Smooth muscle cell (in vitro differentiated cells): ENCODE data around the gene NSG1. TPM values are rescaled to one million over a fixed set of nuclear protein-coding genes. Genes with fewer than 3 reads are reported as not detected.

ENCODE experiments used
- DNase-seq: peaks from one replicate; lab custom pipeline; 2025; ENCODE audit not compliant: unreplicated experiment; lab: John Stamatoyannopoulos, UW
- H2AFZ ChIP-seq: fragments of 200-600 bp; sonication (generic); 2 replicates; pipeline ENCODE4 v1.6.0; 2016; ENCODE audit warnings: antibody characterized with exemption, low read depth, mild to moderate bottlenecking
- H3F3A ChIP-seq: fragments of 200-600 bp; sonication (generic); 2 replicates; pipeline ENCODE4 v1.6.0; 2017; ENCODE audit warnings: antibody characterized with exemption, low read depth
- H3K27ac ChIP-seq: fragments of 200-600 bp; sonication (generic); 2 replicates; pipeline ENCODE4 v1.5.1; 2016; ENCODE audit warnings: low read depth, mild to moderate bottlenecking
- H3K27me3 ChIP-seq: fragments of 200-600 bp; sonication (generic); 2 replicates; pipeline ENCODE4 v1.6.1; 2016; ENCODE audit warnings: low read depth, mild to moderate bottlenecking
- H3K36me3 ChIP-seq: fragments of 200-600 bp; sonication (generic); 2 replicates; pipeline ENCODE4 v1.5.1; 2016; ENCODE audit warnings: low read depth
- H3K4me1 ChIP-seq: fragments of 200-600 bp; sonication (generic); 2 replicates; pipeline ENCODE4 v1.5.1; 2016; ENCODE audit warnings: low read depth
- H3K4me2 ChIP-seq: fragments of 200-600 bp; sonication (generic); 2 replicates; pipeline ENCODE4 v1.6.0; 2016; ENCODE audit warnings: mild to moderate bottlenecking
- H3K4me3 ChIP-seq: fragments of 200-600 bp; sonication (generic); 2 replicates; pipeline ENCODE4 v1.5.1; 2016; ENCODE audit warnings: mild to moderate bottlenecking
- H3K79me2 ChIP-seq: fragments of 200-600 bp; sonication (generic); 2 replicates; pipeline ENCODE4 v1.6.0; 2016; ENCODE audit warnings: low read depth, mild to moderate bottlenecking
- H3K9ac ChIP-seq: fragments of 200-600 bp; sonication (generic); 2 replicates; pipeline ENCODE4 v1.6.0; 2016; ENCODE audit warnings: low read depth
- H3K9me3 ChIP-seq: fragments of 200-600 bp; sonication (generic); replicated peaks from 2 replicates; pipeline ENCODE4 v1.5.1; 2016; ENCODE audit warnings: low read depth
- H4K20me1 ChIP-seq: fragments of 200-600 bp; sonication (generic); 2 replicates; pipeline ENCODE4 v1.6.0; 2016; ENCODE audit warnings: low read depth
- WGBS: methylation state at CpG from one replicate; pipeline ENCODE4 v1.1.7; 2016; ENCODE audit warnings: low lambda C conversion rate; 5-methylcytosine and 5-hydroxymethylcytosine counted together
- polyA plus RNA-seq: library from polyadenylated mRNA; unstranded; fragments of >200 nt; fragmentation: Nextera tagmentation; extraction: Ambion mirVana; gene quantifications from 2 replicates; pipeline ENCODE4 v1.2.1, GENCODE V29; 2016
- total RNA-seq: library from RNA; depleted of rRNA; stranded (reverse); fragments of >200 nt; gene quantifications from 2 replicates; pipeline ENCODE4 v1.2.3, GENCODE V29; 2014
- TF ChIP-seq, protein P1 (sequence below): fragments of 200-600 bp; sonication (generic); IDR thresholded peaks from 2 replicates; pipeline ENCODE4 v1.5.1; 2017; ENCODE audit warnings: borderline replicate concordance, mild to moderate bottlenecking, antibody characterized with exemption; ENCODE audit not compliant: insufficient read depth, poor library complexity, severe bottlenecking

Gene NSG1
- total and polyA plus RNA-seq, 2 experiments from 2014 or later = 8.4 to 11.4 TPM

DNA sequence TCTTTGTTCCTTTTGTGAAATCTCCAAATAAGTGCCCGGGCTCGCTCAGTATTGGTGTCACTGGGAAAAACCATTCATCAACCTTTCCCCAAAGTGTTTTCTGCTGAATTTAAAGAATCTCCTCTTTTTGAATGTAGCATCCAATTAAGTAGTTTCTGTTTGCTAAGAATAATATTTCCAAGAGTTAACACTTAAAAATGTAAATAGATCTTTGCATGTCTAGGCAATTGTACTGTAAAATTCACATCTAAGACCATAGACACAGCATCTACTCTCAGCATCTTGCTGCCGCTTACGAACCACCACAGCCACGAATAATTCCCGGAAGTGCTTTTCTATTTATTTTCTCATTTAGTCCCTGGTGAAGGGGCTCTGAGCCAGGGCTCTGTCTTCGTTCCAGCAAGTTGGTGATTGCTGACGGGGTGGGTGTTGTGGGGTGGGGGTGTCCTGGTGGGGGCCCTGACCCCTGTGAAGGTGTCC, 1.4 kb downstream of the NSG1 start:
- no peaks in the 10 kb centered on the region for H3K79me2 ChIP-seq
- DNase-seq = no peak
- TF ChIP-seq, protein P1, sequence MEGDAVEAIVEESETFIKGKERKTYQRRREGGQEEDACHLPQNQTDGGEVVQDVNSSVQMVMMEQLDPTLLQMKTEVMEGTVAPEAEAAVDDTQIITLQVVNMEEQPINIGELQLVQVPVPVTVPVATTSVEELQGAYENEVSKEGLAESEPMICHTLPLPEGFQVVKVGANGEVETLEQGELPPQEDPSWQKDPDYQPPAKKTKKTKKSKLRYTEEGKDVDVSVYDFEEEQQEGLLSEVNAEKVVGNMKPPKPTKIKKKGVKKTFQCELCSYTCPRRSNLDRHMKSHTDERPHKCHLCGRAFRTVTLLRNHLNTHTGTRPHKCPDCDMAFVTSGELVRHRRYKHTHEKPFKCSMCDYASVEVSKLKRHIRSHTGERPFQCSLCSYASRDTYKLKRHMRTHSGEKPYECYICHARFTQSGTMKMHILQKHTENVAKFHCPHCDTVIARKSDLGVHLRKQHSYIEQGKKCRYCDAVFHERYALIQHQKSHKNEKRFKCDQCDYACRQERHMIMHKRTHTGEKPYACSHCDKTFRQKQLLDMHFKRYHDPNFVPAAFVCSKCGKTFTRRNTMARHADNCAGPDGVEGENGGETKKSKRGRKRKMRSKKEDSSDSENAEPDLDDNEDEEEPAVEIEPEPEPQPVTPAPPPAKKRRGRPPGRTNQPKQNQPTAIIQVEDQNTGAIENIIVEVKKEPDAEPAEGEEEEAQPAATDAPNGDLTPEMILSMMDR = no peak
- no peak overlapping the region for H3K27ac ChIP-seq
- H4K20me1 ChIP-seq = no peaks in the 10 kb centered on the region
- no peaks in the 10 kb centered on the region for H3K9me3 ChIP-seq
- peak overlapping the region; percentile 77 for H3K4me3 ChIP-seq
- H3K36me3 ChIP-seq = no peaks in the 10 kb centered on the region
- no peak overlapping the region for H3K9ac ChIP-seq
- H3K27me3 ChIP-seq = peaks cover 66% of the 10 kb centered on the region
- peaks cover 7% of the 10 kb centered on the region for H3K4me1 ChIP-seq
- peak overlapping the region; percentile 99 for H3K4me2 ChIP-seq
- H3F3A ChIP-seq = no peaks in the 10 kb centered on the region
- no peak overlapping the region for H2AFZ ChIP-seq
- 70% methylated on average over 8 of the region's 8 CpGs for WGBS

DNA sequence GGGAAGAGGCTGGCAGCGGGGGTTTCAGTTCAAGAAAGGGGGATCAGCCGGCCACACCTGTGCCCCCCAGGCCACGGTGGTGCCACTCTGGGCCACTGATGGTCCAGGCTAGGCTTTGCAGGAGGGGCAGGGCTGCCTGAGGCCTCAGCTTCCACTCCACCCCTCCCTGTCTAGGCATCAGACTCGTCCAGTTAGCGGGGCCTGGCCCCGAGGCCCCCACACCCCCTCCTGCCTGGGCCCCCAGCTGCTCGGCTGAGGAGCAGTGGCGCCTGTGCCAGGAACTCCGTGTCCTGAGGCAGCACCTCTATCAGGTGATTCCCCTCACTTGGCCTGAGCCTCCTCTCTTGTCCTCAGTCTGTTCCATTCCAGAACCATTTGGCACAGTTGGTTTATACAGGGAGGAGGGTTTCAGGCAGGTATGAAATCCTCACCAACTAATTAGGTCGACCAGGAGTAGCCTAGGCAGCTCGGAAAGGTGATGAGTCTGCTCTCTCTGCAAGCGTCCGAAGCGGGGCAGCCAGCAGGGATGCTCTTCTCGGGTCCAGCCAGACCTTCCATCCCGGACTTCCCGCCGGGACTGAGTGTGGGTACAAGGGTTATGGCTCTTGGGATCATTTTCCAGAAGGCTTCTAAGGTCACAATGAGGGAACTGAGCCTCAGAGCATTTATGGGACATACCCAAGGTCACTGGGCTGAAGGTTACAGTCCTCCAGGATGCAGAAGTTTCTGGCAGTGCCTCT, 2.1 kb downstream of the NSG1 start:
- Histone ChIP-seq H3K4me2 (no peak overlapping the region), H3K36me3 (no peaks in the 10 kb centered on the region), H3K79me2 (no peaks in the 10 kb centered on the region), H3K4me1 (peaks cover 7% of the 10 kb centered on the region), H3F3A (no peaks in the 10 kb centered on the region), H3K9ac (no peak overlapping the region), H2AFZ (no peak overlapping the region), H3K9me3 (no peaks in the 10 kb centered on the region), H3K27ac (no peak overlapping the region), H3K27me3 (peaks cover 60% of the 10 kb centered on the region), H4K20me1 (no peaks in the 10 kb centered on the region), H3K4me3 (no peak overlapping the region)
- 84% methylated on average over 17 of the region's 18 CpGs for WGBS
- TF ChIP-seq, protein P1 = no peak
- DNase-seq = no peak

DNA sequence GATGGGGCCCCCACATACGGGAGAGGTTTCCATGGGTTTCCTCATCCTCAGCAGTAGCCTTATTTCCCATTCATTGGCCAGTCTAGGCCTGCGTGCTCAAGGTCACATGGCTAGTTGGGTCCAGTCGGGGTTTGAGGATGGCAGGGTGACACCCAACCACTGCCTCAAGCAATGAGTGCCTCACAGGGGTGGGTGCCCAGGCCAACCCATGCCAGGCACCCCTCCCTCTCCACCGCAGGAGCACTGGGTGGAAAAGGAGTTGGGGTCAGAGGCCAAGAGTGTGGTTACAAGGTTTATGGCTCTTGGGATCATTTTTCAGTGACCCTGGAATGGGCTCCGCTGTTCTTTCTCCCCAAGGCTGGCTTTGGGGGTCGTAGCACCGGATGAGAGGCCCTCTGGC, 3.1 kb downstream of the NSG1 start:
- Histone ChIP-seq H3K27ac (no peak overlapping the region), H3K4me2 (no peak overlapping the region), H3K36me3 (no peaks in the 10 kb centered on the region), H2AFZ (no peak overlapping the region), H3K27me3 (peaks cover 50% of the 10 kb centered on the region), H3K4me1 (peaks cover 7% of the 10 kb centered on the region), H4K20me1 (no peaks in the 10 kb centered on the region), H3K79me2 (no peaks in the 10 kb centered on the region), H3F3A (no peaks in the 10 kb centered on the region), H3K9ac (no peak overlapping the region), H3K4me3 (no peak overlapping the region), H3K9me3 (no peaks in the 10 kb centered on the region)
- no peak for DNase-seq
- 75% methylated on average over 7 of the region's 7 CpGs for WGBS
- TF ChIP-seq, protein P1 = no peak
